WTC11 (cell line): ENCODE data around the gene GAS6. TPM values are rescaled to one million over a fixed set of nuclear protein-coding genes. Genes with fewer than 3 reads are reported as not detected.

Experiments used
- ATAC-seq: fragments of 200-7000 bp; cut with Tn5 transposase; 2 replicates; pipeline ENCODE4 v1.10.0; 2021; ENCODE audit warnings: mild to moderate bottlenecking, moderate library complexity
- CTCF ChIA-PET: fragments of 300-600 bp; sonication (Branson Sonifier 250); formaldehyde crosslinking; loops from one replicate; lab custom pipeline; 2021; ENCODE audit warnings: antibody characterized with exemption; lab: Charles Lee
- POLR2A ChIA-PET: fragments of 350-600 bp; sonication (Branson Sonifier 250); formaldehyde crosslinking; loops from one replicate; lab custom pipeline; 2021; ENCODE audit warnings: antibody characterized with exemption; lab: Charles Lee
- DNase-seq: peaks from one replicate; pipeline ENCODE4 v3.0.0; 2021; ENCODE audit warnings: low spot score
- H3K27ac Mint-ChIP-seq: 2 replicates; pipeline ENCODE4 v1.8.0; 2021; ENCODE audit warnings: mixed read lengths
- H3K27me3 Mint-ChIP-seq: 2 replicates; pipeline ENCODE4 v1.8.0; 2021; ENCODE audit warnings: low read depth, mild to moderate bottlenecking, moderate library complexity, mixed read lengths
- H3K36me3 Mint-ChIP-seq: 2 replicates; pipeline ENCODE4 v1.8.0; 2021; ENCODE audit warnings: mixed read lengths
- H3K4me1 Mint-ChIP-seq: 2 replicates; pipeline ENCODE4 v1.8.0; 2022; ENCODE audit warnings: mixed read lengths
- H3K4me3 Mint-ChIP-seq: 2 replicates; pipeline ENCODE4 v1.8.0; 2021; ENCODE audit warnings: mild to moderate bottlenecking, moderate library complexity, mixed read lengths
- H3K9me3 Mint-ChIP-seq: 2 replicates; pipeline ENCODE4 v1.8.0; 2021; ENCODE audit warnings: mixed read lengths
- AFF4 ChIP-seq: sonication (generic); formaldehyde crosslinking; IDR thresholded peaks from 2 replicates; pipeline ENCODE4 v1.8.1; 2023; ENCODE audit warnings: mild to moderate bottlenecking, missing genetic modification reagents, borderline replicate concordance
- AR ChIP-seq: fragments of 250-450 bp; sonication (Bioruptor Pico); IDR thresholded peaks from 2 replicates; pipeline ENCODE4 v1.9.0; 2021; ENCODE audit warnings: mild to moderate bottlenecking
- E2F5 ChIP-seq: sonication (generic); formaldehyde crosslinking; IDR thresholded peaks from 2 replicates; pipeline ENCODE4 v1.8.1; 2022; ENCODE audit warnings: mild to moderate bottlenecking, moderate library complexity, missing genetic modification reagents
- ERG ChIP-seq: fragments of 250-450 bp; sonication (Bioruptor Pico); IDR thresholded peaks from 2 replicates; pipeline ENCODE4 v1.8.0; 2021; ENCODE audit warnings: mild to moderate bottlenecking
- FOXK1 ChIP-seq: sonication (generic); formaldehyde crosslinking; IDR thresholded peaks from 2 replicates; pipeline ENCODE4 v1.8.0; 2022; ENCODE audit warnings: mild to moderate bottlenecking, moderate library complexity, missing genetic modification reagents
- FOXP1 ChIP-seq: sonication (generic); formaldehyde crosslinking; IDR thresholded peaks from 2 replicates; pipeline ENCODE4 v1.8.0; 2022; ENCODE audit warnings: missing genetic modification reagents, mild to moderate bottlenecking, moderate library complexity, borderline replicate concordance
- GABPB1 ChIP-seq: sonication (generic); formaldehyde crosslinking; IDR thresholded peaks from 2 replicates; pipeline ENCODE4 v1.8.1; 2023; ENCODE audit warnings: mild to moderate bottlenecking, missing genetic modification reagents
- HMGXB4 ChIP-seq: sonication (generic); formaldehyde crosslinking; IDR thresholded peaks from 2 replicates; pipeline ENCODE4 v1.8.1; 2023; ENCODE audit warnings: mild to moderate bottlenecking, moderate library complexity, missing genetic modification reagents
- IRF1 ChIP-seq: sonication (generic); formaldehyde crosslinking; IDR thresholded peaks from 2 replicates; pipeline ENCODE4 v1.8.0; 2023; ENCODE audit warnings: missing genetic modification reagents
- JAZF1 ChIP-seq: fragments of 250-450 bp; sonication (Bioruptor Pico); IDR thresholded peaks from 2 replicates; pipeline ENCODE4 v1.9.0; 2021; ENCODE audit warnings: moderate library complexity, mild to moderate bottlenecking, inconsistent platforms
- MLX ChIP-seq: sonication (generic); formaldehyde crosslinking; IDR thresholded peaks from 2 replicates; pipeline ENCODE4 v1.8.1; 2023; ENCODE audit warnings: mild to moderate bottlenecking, missing genetic modification reagents, moderate library complexity
- NFE2L1 ChIP-seq: sonication (generic); formaldehyde crosslinking; IDR thresholded peaks from 2 replicates; pipeline ENCODE4 v1.8.1; 2023; ENCODE audit warnings: missing genetic modification reagents
- SMAD3 ChIP-seq: sonication (generic); formaldehyde crosslinking; IDR thresholded peaks from 2 replicates; pipeline ENCODE4 v1.8.0; 2022; ENCODE audit warnings: missing genetic modification reagents, mild to moderate bottlenecking, borderline replicate concordance
- SMAD4 ChIP-seq: sonication (generic); formaldehyde crosslinking; IDR thresholded peaks from 2 replicates; pipeline ENCODE4 v1.8.0; 2022; ENCODE audit warnings: mild to moderate bottlenecking, missing genetic modification reagents
- STAT6 ChIP-seq: sonication (generic); formaldehyde crosslinking; conservative IDR thresholded peaks from 2 replicates; pipeline ENCODE4 v1.8.1; 2023; ENCODE audit warnings: mild to moderate bottlenecking, low read depth, missing genetic modification reagents, moderate library complexity
- TEAD1 ChIP-seq: sonication (generic); formaldehyde crosslinking; IDR thresholded peaks from 2 replicates; pipeline ENCODE4 v1.8.0; 2022; ENCODE audit warnings: mild to moderate bottlenecking, missing genetic modification reagents
- ZBTB21 ChIP-seq: sonication (generic); formaldehyde crosslinking; IDR thresholded peaks from 2 replicates; pipeline ENCODE4 v1.8.1; 2023; ENCODE audit warnings: mild to moderate bottlenecking, missing genetic modification reagents, borderline replicate concordance
- ZNF281 ChIP-seq: sonication (generic); formaldehyde crosslinking; IDR thresholded peaks from 2 replicates; pipeline ENCODE4 v1.8.0; 2023; ENCODE audit warnings: mild to moderate bottlenecking, missing genetic modification reagents
- ZNF317 ChIP-seq: sonication (generic); formaldehyde crosslinking; IDR thresholded peaks from 2 replicates; pipeline ENCODE4 v1.8.1; 2023; ENCODE audit warnings: low read depth, mild to moderate bottlenecking, moderate library complexity, missing genetic modification reagents, borderline replicate concordance
- total RNA-seq: library from RNA; stranded (reverse); gene quantifications from 3 replicates; pipeline ENCODE4 v1.2.3, GENCODE V29; 2021

Gene GAS6
- total RNA-seq, 1 experiment from 2014 or later, result 29.4 TPM

- Mint-ChIP-seq H3K4me3 (no peak overlapping the region), H3K4me1 (no peaks in the 10 kb centered on the region), H3K36me3 (peaks cover 3% of the 10 kb centered on the region), H3K9me3 (peaks cover 37% of the 10 kb centered on the region), H3K27ac (no peak overlapping the region), H3K27me3 (peaks cover 8% of the 10 kb centered on the region; the same call in 1 of the 2 replicates)
- POLR2A ChIA-PET, result no interaction called here
- ATAC-seq (no peak), DNase-seq (no peak)
- CTCF ChIA-PET, result no interaction called here
- TF ChIP-seq FOXK1 (CRISPR knock-in tag), result no peak
- no peak for TF ChIP-seq ZBTB21 (CRISPR knock-in tag)
- no peak for TF ChIP-seq E2F5 (CRISPR knock-in tag)
- no peak for TF ChIP-seq SMAD4
- no peak for TF ChIP-seq ZNF317 (CRISPR knock-in tag)
- no peak for TF ChIP-seq AR (CRISPR knock-in tag)
- no peak for TF ChIP-seq SMAD3
- TF ChIP-seq JAZF1 (CRISPR knock-in tag), result no peak
- no peak for TF ChIP-seq TEAD1 (CRISPR knock-in tag)
- TF ChIP-seq NFE2L1 (CRISPR knock-in tag), result no peak
- TF ChIP-seq ERG, result no peak
- TF ChIP-seq MLX (CRISPR knock-in tag), result no peak
- TF ChIP-seq ZNF281 (CRISPR knock-in tag), result no peak
- TF ChIP-seq FOXP1 (CRISPR knock-in tag), result no peak
- TF ChIP-seq STAT6 (CRISPR knock-in tag), result no peak
- no peak for TF ChIP-seq GABPB1
- TF ChIP-seq AFF4, result no peak
- TF ChIP-seq IRF1 (CRISPR knock-in tag), result no peak
- TF ChIP-seq HMGXB4 (CRISPR knock-in tag), result no peak
These were observed 34.1 kb upstream of the GAS6 start for GRCh38 chr13:113897966-113898365.
